Neural cell (in vitro differentiated cells): ENCODE measurements around the gene C19orf85.

Experiments
- CTCF ChIP-seq: fragments of 450-650 bp; IDR thresholded peaks from 2 replicates; pipeline ENCODE4 v1.5.1; 2014; ENCODE audit warnings: antibody characterized with exemption, mild to moderate bottlenecking, moderate library complexity; ENCODE audit not compliant: poor library complexity, severe bottlenecking
- EP300 ChIP-seq: fragments of 450-650 bp; conservative IDR thresholded peaks from 2 replicates; pipeline ENCODE4 v1.6.1; 2014; ENCODE audit warnings: antibody characterized with exemption, mild to moderate bottlenecking, moderate library complexity; ENCODE audit not compliant: poor library complexity, severe bottlenecking
- POLR2AphosphoS5 ChIP-seq: IDR thresholded peaks from 2 replicates; pipeline ENCODE4 v1.6.1; 2012
- RAD21 ChIP-seq: fragments of 450-650 bp; conservative IDR thresholded peaks from 2 replicates; pipeline ENCODE4 v1.6.1; 2014; ENCODE audit warnings: antibody characterized with exemption, mild to moderate bottlenecking, moderate library complexity
- TAF1 ChIP-seq: IDR thresholded peaks from 2 replicates; pipeline ENCODE4 v1.6.1; 2012; ENCODE audit warnings: low read depth

- no peak for TF ChIP-seq CTCF
- TF ChIP-seq EP300 = no peak
- TF ChIP-seq TAF1 = no peak
- TF ChIP-seq POLR2AphosphoS5 = no peak
- no peak for TF ChIP-seq RAD21
Observed at GRCh38 chr19:55441319-55441691, 23.2 kb downstream of the C19orf85 start.
